OCI-LY7 (cell line): ENCODE measurements around the gene KAT7.

Source experiments
- EZH2phosphoT487 ChIP-seq: fragments of 200-600 bp; sonication (generic); IDR thresholded peaks from 2 replicates; pipeline ENCODE4 v1.6.1; 2018; ENCODE audit warnings: low read depth, borderline replicate concordance, mild to moderate bottlenecking, mixed run types, antibody characterized with exemption, low read length, moderate library complexity, mixed read lengths
- TF ChIP-seq, protein P1 (sequence below): fragments of 200-600 bp; sonication (generic); conservative IDR thresholded peaks from 2 replicates; pipeline ENCODE4 v1.5.1; 2014; ENCODE audit warnings: mild to moderate bottlenecking, antibody characterized with exemption, low read length, moderate library complexity, mixed read lengths

DNA sequence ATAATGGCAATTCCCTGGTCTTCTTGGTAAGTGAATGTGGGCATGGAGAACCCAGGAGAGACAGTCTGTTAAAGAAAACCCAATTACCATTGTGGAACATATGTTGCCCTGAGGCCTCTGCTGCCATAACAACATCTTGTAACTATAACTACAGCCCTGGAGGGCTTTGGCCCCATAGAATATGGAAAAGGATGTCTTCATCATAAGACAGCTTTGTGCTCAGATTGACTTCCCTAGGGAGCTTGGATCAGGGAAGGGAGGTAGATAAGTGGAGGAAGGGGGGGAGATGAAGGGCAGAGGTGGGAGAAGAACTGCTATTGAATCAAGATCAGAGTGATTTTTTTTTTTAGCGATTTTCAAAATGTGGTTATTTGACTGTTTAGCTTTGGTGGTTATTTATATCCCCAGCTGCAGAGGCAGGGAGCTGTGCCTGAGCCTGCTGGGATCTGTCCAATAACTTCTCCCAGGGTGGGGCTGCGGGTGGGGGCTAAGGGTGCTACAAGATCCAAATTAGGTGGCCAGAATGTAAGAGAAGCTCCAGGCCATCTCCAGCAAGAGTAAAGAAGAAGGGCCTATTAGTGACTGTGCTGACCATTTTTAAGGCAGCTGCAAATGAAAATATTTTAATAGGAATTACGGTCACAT is 5.3 kb upstream of the KAT7 start:
- TF ChIP-seq, protein P1, sequence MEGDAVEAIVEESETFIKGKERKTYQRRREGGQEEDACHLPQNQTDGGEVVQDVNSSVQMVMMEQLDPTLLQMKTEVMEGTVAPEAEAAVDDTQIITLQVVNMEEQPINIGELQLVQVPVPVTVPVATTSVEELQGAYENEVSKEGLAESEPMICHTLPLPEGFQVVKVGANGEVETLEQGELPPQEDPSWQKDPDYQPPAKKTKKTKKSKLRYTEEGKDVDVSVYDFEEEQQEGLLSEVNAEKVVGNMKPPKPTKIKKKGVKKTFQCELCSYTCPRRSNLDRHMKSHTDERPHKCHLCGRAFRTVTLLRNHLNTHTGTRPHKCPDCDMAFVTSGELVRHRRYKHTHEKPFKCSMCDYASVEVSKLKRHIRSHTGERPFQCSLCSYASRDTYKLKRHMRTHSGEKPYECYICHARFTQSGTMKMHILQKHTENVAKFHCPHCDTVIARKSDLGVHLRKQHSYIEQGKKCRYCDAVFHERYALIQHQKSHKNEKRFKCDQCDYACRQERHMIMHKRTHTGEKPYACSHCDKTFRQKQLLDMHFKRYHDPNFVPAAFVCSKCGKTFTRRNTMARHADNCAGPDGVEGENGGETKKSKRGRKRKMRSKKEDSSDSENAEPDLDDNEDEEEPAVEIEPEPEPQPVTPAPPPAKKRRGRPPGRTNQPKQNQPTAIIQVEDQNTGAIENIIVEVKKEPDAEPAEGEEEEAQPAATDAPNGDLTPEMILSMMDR = no peak
- no peak for TF ChIP-seq EZH2phosphoT487
